ENCODE measurements around the gene TLE7.

DNA sequence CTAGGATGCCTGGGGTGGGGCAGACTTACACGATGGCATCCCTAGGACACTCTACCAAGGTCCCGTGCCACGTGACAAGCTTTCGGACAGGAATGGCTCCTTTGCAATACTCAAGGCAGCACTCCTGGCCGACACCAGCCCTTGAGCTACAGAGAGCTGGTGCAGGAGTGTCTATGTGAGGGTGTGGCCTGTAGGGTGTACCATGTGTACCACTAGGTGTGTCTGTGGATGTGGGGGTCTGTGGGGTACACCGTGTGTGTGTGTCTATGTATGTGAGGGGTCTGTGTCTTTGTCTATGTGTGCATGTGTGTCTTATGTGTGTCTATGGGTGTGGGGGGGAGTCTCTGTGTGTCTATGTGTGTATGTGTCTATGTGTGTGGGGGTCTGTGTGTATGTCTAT is 1.9 kb upstream of the TLE7 start:
- TF ChIP-seq, protein P1, sequence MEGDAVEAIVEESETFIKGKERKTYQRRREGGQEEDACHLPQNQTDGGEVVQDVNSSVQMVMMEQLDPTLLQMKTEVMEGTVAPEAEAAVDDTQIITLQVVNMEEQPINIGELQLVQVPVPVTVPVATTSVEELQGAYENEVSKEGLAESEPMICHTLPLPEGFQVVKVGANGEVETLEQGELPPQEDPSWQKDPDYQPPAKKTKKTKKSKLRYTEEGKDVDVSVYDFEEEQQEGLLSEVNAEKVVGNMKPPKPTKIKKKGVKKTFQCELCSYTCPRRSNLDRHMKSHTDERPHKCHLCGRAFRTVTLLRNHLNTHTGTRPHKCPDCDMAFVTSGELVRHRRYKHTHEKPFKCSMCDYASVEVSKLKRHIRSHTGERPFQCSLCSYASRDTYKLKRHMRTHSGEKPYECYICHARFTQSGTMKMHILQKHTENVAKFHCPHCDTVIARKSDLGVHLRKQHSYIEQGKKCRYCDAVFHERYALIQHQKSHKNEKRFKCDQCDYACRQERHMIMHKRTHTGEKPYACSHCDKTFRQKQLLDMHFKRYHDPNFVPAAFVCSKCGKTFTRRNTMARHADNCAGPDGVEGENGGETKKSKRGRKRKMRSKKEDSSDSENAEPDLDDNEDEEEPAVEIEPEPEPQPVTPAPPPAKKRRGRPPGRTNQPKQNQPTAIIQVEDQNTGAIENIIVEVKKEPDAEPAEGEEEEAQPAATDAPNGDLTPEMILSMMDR (IDR thresholded peaks at IDR 0.05), result no peak
- no peak for TF ChIP-seq POLR2A (IDR thresholded peaks at IDR 0.05)

Data from right lobe of liver (tissue), 4 donors.